HG03066 (cell line): Measurements from ENCODE around the gene FOXD1.
"Not testable (repeated sequence)": the region's sequence is repeated elsewhere in the genome, so short reads cannot be mapped to it uniquely, and the experiment has no call there.

ENCODE experiments used
- ATAC-seq: cut with Tn5 transposase; IDR thresholded peaks from one replicate; pipeline ENCODE4 v1.9.1; 2021; ENCODE audit warnings: low read depth; ENCODE audit not compliant: unreplicated experiment

Gene FOXD1

GRCh38 chr5:73419117-73419464 is 29.5 kb downstream of the FOXD1 start:
- no peak for ATAC-seq

DNA sequence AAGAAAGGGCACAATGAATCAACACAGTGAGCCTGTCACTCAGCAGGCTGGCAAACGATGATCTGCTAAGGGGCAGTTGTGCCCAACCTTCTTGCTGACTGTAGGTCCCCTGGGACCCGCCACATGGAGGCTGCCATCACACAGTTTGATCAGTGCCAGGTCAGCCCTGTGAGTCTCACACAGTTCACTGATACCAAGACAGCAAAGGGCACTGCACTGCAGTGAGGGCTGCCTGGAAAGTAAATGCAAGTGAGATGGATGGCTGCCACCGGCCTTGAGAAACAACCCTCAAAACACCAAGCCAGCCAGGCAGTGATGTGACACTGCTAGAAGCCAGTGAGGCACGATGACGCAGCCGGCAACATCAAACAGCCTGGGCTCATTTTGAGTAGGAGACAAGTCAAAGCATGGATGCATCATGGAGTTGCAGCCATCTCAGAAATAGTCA is 30.3 kb downstream of the FOXD1 start:
- no peak for ATAC-seq

GRCh38 chr5:73417303-73418034 is 31.1 kb downstream of the FOXD1 start:
- ATAC-seq = no peak

- no peak for ATAC-seq
Measured at GRCh38 chr5:73415617-73416016, 33.0 kb downstream of the FOXD1 start.

DNA sequence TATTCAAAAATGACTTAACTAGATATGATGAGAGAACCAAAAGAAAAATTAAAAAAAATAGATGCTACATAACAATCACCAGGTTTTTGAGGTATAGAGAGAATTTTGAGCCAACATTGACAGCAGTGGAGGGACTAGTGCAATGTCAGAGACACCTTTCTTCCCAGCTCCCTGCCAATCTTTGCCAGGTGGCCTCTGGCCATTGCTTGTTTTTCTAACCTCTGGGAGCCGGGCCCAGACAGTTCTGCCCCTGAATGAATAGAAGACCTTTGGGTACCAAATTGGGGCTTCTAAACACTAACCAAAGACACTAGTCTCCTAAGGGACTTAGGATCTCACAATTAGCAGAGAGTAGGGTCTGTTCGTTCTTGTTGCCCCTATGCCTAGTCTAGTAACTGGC is 33.4 kb downstream of the FOXD1 start:
- ATAC-seq = no peak

- ATAC-seq = no peak
Measured at GRCh38 chr5:73412597-73412988, 36.0 kb downstream of the FOXD1 start.

DNA sequence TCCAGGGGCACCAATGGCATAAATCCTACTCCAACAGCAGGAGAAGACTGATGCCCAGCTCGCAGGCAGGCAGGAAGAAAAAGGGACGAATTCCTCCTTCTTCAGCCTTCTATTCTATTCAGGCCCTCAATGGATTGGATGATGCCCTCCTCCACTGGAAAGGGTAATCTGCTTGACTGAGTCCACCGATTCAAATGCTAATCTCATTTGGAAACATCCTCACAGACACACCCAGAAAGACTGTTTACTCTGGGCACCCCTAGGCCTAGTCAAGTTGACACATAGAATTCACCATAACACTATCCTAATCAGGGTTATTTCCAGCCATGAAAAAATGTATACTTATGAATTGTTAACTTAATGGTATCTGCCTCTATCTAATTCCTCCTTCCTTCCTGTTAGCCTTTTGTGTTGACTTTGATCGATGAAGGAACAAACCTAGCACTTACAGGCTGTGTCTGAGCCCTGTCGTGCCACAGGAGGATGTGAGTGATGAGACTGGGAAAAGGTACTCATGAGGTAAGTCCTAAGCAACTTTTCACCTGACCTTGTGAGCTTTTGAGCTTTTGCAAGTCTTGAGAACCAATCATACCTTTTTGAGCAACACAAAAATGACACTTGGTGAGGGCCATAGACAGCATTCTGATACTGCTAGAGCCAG is 36.5 kb downstream of the FOXD1 start:
- ATAC-seq = no peak

DNA sequence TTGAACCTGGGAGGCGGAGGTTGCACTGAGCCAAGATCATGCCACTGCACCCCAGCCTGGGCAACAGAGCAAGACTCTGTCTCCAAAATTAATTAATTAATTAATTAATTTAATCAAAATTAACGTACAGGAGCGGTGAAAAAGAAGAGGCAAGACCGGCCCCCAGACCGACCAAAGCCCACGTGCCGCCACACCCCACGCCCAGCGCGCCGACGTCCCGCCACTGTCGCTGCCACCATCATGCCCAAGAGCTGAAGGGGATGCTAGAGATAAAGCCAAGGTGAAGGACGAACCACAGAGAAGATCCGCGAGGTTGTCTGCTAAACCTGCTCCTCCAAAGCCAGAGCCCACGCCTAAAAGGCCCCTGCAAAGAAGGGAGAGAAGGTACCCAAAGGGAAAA is 38.6 kb downstream of the FOXD1 start:
- ATAC-seq = not testable (repeated sequence)

DNA sequence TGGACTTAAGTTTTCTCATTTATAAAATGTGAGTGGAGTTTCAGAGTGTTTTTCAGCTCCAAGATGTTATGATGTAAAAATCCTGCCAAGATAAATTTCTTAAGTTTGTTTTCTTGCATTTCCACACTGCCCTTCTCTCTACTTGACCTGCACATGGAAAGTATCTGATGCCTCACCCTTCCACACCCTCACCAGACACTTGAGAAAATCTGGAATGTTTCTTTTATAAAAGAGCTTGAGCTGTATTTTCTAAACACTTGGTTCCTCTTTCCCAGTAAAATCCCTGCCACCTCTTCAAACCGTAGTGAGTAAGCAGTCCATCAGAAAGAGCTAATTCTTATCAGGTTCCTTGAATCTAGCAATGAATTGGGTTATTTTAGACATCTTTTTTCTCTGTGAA is 42.9 kb downstream of the FOXD1 start:
- no peak for ATAC-seq

- no peak for ATAC-seq
Measured at GRCh38 chr5:73399775-73400174, 48.8 kb downstream of the FOXD1 start.
